Measurements from ENCODE around the gene PLA2G12A.
"Not testable (repeated sequence)": the region's sequence is repeated elsewhere in the genome, so short reads cannot be mapped to it uniquely, and the experiment has no call there.

The PLA2G12A gene

GRCh38 chr4:109728385-109728784 lies 1.5 kb downstream of the PLA2G12A start:
- DNase-seq (ENCODE audit: low spot score), result no peak

GRCh38 chr4:109723110-109723509 lies 6.8 kb downstream of the PLA2G12A start:
- DNase-seq (ENCODE audit: low spot score), result peak; percentile 29

GRCh38 chr4:109722357-109722756 lies 7.5 kb downstream of the PLA2G12A start:
- DNase-seq (ENCODE audit: low spot score), result no peak

- no peak for DNase-seq (ENCODE audit: low spot score)
Measured at GRCh38 chr4:109721033-109721432, 8.8 kb downstream of the PLA2G12A start.

- DNase-seq (ENCODE audit: low spot score), result no peak
Measured at GRCh38 chr4:109719604-109720003, 10.3 kb downstream of the PLA2G12A start.

- no peak for DNase-seq (ENCODE audit: low spot score)
Measured at GRCh38 chr4:109718759-109719158, 11.1 kb downstream of the PLA2G12A start.

- DNase-seq (ENCODE audit: low spot score), result no peak
Measured at GRCh38 chr4:109713500-109713899, 16.4 kb downstream of the PLA2G12A start.

- no peak for DNase-seq (ENCODE audit: low spot score)
Measured at GRCh38 chr4:109708990-109709389, 20.9 kb downstream of the PLA2G12A start.

GRCh38 chr4:109708435-109708834 lies 21.4 kb downstream of the PLA2G12A start:
- DNase-seq (ENCODE audit: low spot score), result no peak

GRCh38 chr4:109703664-109704361 lies 26.1 kb downstream of the PLA2G12A start:
- DNase-seq (ENCODE audit: low spot score), result no peak

GRCh38 chr4:109702950-109703663 lies 26.8 kb downstream of the PLA2G12A start, which contains the start of gene CASP6:
Gene CASP6, minus strand, starts transcription at chr4:109703445. Its CDS starts 50 bp downstream, at chr4:109703395.
- peak; percentile 77 for DNase-seq (ENCODE audit: low spot score)

- DNase-seq (ENCODE audit: low spot score), result no peak
Measured at GRCh38 chr4:109701566-109702410, 28.1 kb downstream of the PLA2G12A start.

- no peak for DNase-seq (ENCODE audit: low spot score)
Measured at GRCh38 chr4:109699553-109700225, 30.2 kb downstream of the PLA2G12A start.

GRCh38 chr4:109698656-109699055 lies 31.2 kb downstream of the PLA2G12A start:
- no peak for DNase-seq (ENCODE audit: low spot score)

- DNase-seq (ENCODE audit: low spot score), result no peak
Measured at GRCh38 chr4:109691411-109691920, 38.4 kb downstream of the PLA2G12A start.

GRCh38 chr4:109690690-109691410 lies 39.0 kb downstream of the PLA2G12A start:
- DNase-seq (ENCODE audit: low spot score), result no peak

- no peak for DNase-seq (ENCODE audit: low spot score)
Measured at GRCh38 chr4:109684727-109685126, 45.1 kb downstream of the PLA2G12A start.

- no peak for DNase-seq (ENCODE audit: low spot score)
Measured at GRCh38 chr4:109683621-109684253, 46.1 kb downstream of the PLA2G12A start.

GRCh38 chr4:109682875-109683274 lies 47.0 kb downstream of the PLA2G12A start:
- no peak for DNase-seq (ENCODE audit: low spot score)

- not testable (repeated sequence) for DNase-seq (ENCODE audit: low spot score)
Measured at GRCh38 chr4:109678925-109679324, 50.9 kb downstream of the PLA2G12A start.

GRCh38 chr4:109678472-109678871 lies 51.4 kb downstream of the PLA2G12A start:
- not testable (repeated sequence) for DNase-seq (ENCODE audit: low spot score)

Measured in germinal center (tissue), 1 donor.